GM21360 (cell line): Measurements from ENCODE around the gene GZMA.
"Not testable (repeated sequence)": the region's sequence is repeated elsewhere in the genome, so short reads cannot be mapped to it uniquely, and the experiment has no call there.

ENCODE experiments used
- ATAC-seq: cut with Tn5 transposase; IDR thresholded peaks from one replicate; pipeline ENCODE4 v1.9.1; 2021; ENCODE audit warnings: mild to moderate bottlenecking, moderate library complexity; ENCODE audit not compliant: unreplicated experiment

Gene GZMA

GRCh38 chr5:55105976-55106375, 3.5 kb downstream of the GZMA start:
- ATAC-seq = not testable (repeated sequence)

- ATAC-seq = no peak
Observed at GRCh38 chr5:55108661-55109060, 6.2 kb downstream of the GZMA start.

- no peak for ATAC-seq
Observed at GRCh38 chr5:55110217-55110616, 7.8 kb downstream of the GZMA start.

DNA sequence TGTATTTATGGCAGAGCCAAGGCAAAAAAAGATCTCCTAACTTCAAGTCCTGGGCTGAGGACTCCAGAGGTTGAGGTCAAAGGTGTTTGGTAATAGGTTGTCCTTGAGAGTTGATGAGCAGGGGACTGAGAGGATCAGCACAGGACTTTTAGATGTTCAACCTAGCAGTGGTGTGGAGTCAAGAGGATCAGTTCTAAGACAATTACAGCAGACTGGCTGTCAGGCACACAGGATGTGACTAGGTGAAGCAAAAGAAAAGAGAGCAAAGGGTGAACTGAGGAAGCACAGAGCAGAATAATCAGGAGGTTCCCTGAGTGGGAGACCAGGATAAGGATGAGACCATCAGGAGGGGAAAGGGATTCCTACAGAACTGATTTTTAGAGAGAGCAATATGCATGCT, 10.9 kb downstream of the GZMA start:
- no peak for ATAC-seq

DNA sequence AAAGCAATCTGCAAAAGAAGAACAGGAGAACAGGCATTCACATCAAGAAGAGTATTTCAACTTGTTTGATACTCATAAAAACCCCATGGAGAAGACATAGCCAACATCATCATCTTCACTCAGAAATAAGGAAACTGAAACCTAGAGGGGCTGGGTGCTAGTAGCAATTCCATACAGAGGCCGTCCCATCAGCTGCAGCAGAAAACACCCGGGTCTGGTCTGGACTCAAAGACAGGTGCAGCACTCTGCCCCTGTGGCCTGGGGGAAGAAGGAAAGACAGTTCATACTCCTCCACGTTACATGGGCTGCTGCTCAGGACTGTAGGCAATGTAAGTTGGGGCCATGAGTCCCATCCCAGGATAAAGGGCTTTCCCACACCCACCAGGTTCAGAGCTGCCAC, 11.6 kb downstream of the GZMA start:
- no peak for ATAC-seq

- ATAC-seq = no peak
Observed at GRCh38 chr5:55123365-55123764, 20.9 kb downstream of the GZMA start.

DNA sequence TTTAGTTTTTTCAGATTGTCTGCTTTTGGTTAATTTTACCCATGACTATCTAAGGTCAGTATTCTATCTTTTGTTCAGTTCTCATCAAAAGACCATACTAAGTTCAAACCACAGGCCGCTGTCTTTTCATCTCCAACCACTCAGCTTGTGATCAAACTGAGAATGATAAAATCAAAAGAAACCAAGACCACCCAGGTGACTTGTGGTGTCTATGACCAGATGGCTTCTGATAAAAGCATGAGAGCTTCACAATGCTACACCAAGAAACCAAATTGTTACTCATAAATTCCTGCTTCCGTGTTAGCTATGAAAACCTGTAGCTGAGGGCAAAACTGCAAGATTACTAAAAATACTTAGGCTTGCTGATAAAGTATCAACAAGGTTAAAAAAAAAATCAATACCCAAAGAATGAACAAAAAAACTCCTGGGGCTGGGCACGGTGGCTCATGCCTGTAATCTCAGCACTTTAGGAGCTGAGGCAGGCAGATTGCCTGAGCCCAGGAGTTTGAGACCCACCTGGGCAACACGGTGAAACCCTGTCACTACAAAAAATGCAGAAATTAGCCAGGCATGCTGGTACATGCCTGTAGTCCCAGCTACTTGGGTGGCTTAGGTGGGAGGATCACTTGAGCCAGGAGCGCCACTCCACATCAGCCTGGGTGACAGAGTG, 31.7 kb downstream of the GZMA start:
- ATAC-seq = no peak

GRCh38 chr5:55136521-55136920, 34.1 kb downstream of the GZMA start:
- ATAC-seq = no peak

- no peak for ATAC-seq
Observed at GRCh38 chr5:55140908-55141665, 38.6 kb downstream of the GZMA start.

DNA sequence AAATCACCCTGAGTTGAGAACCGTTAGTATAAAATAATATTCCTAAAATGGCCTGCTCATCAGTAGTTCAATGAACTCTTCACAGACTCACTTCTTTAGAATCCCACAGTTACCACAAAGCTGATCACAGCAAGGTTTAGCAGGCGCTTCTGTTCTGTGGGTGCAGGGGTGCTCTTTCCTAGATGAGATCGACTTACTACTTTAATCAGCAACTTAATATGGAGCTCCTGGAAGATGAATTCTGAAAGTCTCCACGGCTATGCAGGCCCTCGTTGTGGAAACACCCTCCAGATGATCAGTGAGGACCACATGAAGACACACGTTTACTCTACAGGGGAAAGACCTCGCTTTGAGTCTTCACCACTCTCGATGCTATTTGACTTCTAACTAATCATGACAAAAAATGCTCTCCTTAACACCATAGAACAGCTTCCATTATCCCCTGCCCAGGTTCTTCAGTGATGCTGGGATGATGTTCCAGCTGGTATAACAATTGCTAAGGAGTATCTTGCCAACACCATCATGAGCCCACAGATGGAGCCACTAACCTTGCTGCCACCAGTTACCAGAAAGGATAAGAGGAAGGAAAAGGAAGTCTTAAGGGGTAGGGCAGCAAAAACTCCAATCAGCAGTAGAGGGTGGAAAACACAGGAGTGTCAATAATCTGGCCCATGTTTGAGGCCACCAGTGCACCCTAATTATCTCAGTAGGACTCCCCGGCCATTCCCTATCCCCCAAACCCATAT, 39.7 kb downstream of the GZMA start:
- no peak for ATAC-seq

DNA sequence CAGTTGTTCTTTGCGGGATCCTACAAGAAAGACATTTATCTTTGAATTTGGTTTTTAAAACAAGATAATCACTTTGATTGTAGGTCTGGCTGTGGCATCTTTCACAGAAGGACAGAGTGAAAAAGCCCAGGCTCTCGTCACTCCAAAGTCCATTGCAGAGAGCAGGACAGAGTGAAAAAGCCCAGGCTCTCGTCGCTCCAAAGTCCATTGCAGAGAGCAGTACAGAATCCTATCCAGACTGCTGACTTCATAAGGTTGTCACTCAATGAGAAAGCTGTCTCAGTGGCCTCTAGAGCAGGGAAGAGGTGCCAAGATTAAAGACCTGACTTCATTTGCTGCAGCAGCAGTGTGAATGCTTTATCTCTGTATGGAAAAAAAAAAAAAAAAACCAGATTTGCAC, 41.2 kb downstream of the GZMA start:
- ATAC-seq = no peak

DNA sequence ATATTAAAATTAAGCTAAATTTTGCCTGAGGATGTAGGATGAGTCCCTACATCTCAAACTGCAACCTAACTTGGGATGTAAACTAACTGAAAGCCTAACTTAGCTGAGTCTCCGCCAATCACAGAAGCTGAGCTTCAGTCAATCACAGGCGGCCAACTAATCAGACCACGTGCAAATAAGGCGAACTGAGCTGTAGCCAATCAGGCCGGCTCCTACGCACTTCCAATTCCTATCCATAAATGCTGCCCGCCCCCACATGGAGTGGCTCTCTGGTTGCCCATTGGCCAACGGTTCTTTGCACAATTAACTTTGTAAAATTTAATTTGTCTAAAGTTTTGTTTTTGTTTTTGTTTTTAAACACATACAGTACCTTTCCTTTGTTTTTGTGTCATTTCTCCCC, 43.6 kb downstream of the GZMA start:
- no peak for ATAC-seq

DNA sequence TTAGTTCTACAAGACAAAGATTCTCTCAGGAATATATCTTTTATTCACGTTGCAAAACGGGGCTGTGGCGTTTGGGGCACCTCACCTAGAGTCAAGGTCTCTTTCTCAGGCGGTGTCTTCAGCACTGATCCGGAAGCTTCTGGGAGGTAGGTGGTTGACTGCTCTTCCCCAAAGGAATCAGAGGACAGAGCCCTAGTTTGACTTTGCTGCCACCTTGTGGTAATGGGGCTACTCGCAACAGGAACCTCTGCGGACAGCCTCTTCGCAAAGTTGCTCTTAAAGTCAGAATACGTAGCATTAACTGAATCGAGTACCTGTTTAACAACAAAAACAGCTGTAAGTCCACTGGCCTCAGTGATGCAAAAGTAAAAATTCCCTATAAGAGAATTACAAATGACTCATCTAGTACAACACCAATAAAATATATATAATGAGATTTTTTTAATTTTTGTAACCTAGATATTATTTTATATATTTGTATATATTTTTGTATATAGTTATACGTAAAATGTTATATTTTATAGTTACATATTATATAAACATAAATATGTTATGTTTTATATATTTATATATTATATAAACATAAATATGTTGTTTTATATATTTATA, 44.2 kb downstream of the GZMA start:
- peak; percentile 84 for ATAC-seq

DNA sequence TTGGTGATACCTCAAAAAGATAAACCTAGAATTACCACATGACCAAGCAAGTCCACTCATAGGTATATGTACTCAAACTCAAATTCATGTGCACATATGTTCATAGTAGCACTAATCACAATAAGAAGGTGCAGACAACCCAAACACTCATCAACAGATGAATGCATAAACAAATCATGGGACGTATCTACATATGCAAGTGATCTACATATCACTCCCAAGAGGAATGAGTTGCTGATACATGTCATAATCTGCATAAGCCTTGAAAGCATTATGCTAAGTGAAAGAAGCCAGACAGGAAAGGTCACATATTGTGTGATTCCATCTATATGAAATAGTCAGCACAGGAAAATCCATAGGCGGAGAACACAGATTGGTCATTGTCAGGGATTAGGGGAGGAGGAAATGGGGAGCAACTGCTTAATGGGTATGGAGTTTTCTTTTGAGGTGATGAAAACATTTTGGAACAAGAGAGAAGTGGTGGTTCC, 46.9 kb downstream of the GZMA start:
- no peak for ATAC-seq

DNA sequence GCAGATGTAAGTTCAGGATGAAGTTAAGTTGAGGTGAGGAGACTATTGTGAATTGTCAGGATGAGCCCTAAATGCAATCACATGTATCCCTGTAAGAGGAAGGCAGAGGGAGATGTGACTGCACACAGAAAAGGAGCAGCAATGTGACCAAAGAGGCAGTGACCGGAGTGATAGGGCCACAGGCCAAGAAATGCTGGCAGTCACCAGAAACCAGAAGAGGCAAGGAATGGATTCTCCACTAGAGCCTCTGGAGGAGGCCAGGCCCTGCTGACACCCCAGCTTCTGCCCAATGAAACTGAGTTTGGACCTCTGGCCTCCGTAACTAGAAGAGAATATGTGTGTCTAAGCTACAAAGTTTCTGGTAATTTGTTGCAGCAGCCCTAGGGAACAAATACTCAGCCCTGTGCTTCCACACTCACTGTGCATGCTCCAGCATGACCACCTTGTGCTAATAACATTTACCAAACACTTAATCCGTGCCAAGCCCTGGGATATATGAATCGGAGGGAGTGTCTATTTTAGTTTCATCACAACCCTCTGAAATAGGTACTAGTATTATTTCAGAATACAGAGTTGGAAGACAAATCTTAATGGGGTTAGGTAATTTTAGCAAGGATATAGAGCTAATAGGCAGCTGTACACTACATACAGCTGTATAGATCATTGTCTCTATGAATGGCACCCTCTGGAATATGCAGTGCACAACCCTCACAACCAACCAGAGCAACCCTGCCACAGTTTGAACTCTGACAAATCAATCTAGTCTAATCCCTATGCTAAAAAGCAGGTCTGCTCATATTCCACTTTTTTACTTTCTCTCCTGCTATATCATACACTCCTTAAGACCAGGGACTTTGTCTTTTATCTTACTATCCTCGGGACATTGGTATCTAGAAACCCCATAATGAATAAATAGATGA, 49.7 kb downstream of the GZMA start:
- no peak for ATAC-seq

- no peak for ATAC-seq
Observed at GRCh38 chr5:55154873-55155272, 52.4 kb downstream of the GZMA start.
